Stimulated activated CD8-positive, alpha-beta memory T cell treated with anti-CD3 and anti-CD28 coated beads, Interleukin-12 subunit alpha, Interleukin-12 subunit beta, amount 100 ng/mL, for 1 hour (primary cell): ENCODE data around the gene NUP153.
A peak's percentile ranks its signal among the peaks of the same experiment; 100 is the strongest.

Experiments
- DNase-seq: peaks from one replicate; pipeline ENCODE4 v3.0.0-alpha.2; 2020; ENCODE audit warnings: low read depth

The NUP153 gene

GRCh38 chr6:17662585-17662984, 44.1 kb downstream of the NUP153 start:
- no peak for DNase-seq

GRCh38 chr6:17656644-17657043, 50.1 kb downstream of the NUP153 start:
- no peak for DNase-seq

GRCh38 chr6:17656092-17656491, 50.6 kb downstream of the NUP153 start:
- no peak for DNase-seq

- DNase-seq: no peak
Measured at GRCh38 chr6:17653198-17653882, 53.4 kb downstream of the NUP153 start.

GRCh38 chr6:17650656-17651309, 55.9 kb downstream of the NUP153 start:
- DNase-seq: no peak

- DNase-seq: no peak
Measured at GRCh38 chr6:17648745-17649144, 58.0 kb downstream of the NUP153 start.

GRCh38 chr6:17640477-17640917, 66.2 kb downstream of the NUP153 start:
- no peak for DNase-seq

GRCh38 chr6:17638212-17638715, 68.5 kb downstream of the NUP153 start:
- DNase-seq: no peak

- no peak for DNase-seq
Measured at GRCh38 chr6:17635568-17635967, 71.2 kb downstream of the NUP153 start.

- peak; percentile 14 for DNase-seq
Measured at GRCh38 chr6:17633465-17634188, 73.1 kb downstream of the NUP153 start.

GRCh38 chr6:17632934-17633333, 73.8 kb downstream of the NUP153 start:
- no peak for DNase-seq

- DNase-seq: no peak
Measured at GRCh38 chr6:17630511-17631073, 76.1 kb downstream of the NUP153 start.

- DNase-seq: no peak
Measured at GRCh38 chr6:17629824-17630510, 76.8 kb downstream of the NUP153 start.

GRCh38 chr6:17628873-17629272, 77.9 kb downstream of the NUP153 start:
- DNase-seq: no peak

- DNase-seq: no peak
Measured at GRCh38 chr6:17624396-17624795, 82.3 kb downstream of the NUP153 start.

GRCh38 chr6:17622144-17622543, 84.6 kb downstream of the NUP153 start:
- DNase-seq: no peak

- no peak for DNase-seq
Measured at GRCh38 chr6:17621003-17621402, 85.7 kb downstream of the NUP153 start.

GRCh38 chr6:17615794-17616193, 90.9 kb downstream of the NUP153 start:
- no peak for DNase-seq

GRCh38 chr6:17612048-17612447, 94.7 kb downstream of the NUP153 start:
- no peak for DNase-seq

GRCh38 chr6:17610835-17611234, 95.9 kb downstream of the NUP153 start:
- DNase-seq: no peak

GRCh38 chr6:17606606-17607005, 100.1 kb downstream of the NUP153 start:
- no peak for DNase-seq

- no peak for DNase-seq
Measured at GRCh38 chr6:17602888-17603287, 103.8 kb downstream of the NUP153 start.
